HL-60 (cell line): Measurements from ENCODE around the gene SOX6.
"Not testable (repeated sequence)": the region's sequence is repeated elsewhere in the genome, so short reads cannot be mapped to it uniquely, and the experiment has no call there.

Experiments used
- CTCF ChIP-seq: IDR thresholded peaks from one replicate; pipeline ENCODE4 v1.5.1; 2011; ENCODE audit warnings: low read length, control low read depth, inconsistent platforms; ENCODE audit not compliant: insufficient read depth
- GABPA ChIP-seq: IDR thresholded peaks from 2 replicates; pipeline ENCODE4 v1.6.1; 2012; ENCODE audit warnings: low read depth
- POLR2AphosphoS5 ChIP-seq: IDR thresholded peaks from 2 replicates; pipeline ENCODE4 v1.6.1; 2012; ENCODE audit warnings: low read depth
- REST ChIP-seq: IDR thresholded peaks from 2 replicates; pipeline ENCODE4 v1.6.1; 2012; ENCODE audit warnings: low read depth; ENCODE audit not compliant: insufficient replicate concordance

- TF ChIP-seq GABPA, CTCF, POLR2AphosphoS5, REST: not testable (repeated sequence)
These were observed 327.2 kb downstream of the SOX6 start for GRCh38 chr11:16029151-16029550.
